Uterus (tissue), 4 donors: ENCODE results near the gene INTS1. TPM values are rescaled to one million over a fixed set of nuclear protein-coding genes. Genes with fewer than 3 reads are reported as not detected.
"Not testable (repeated sequence)": the region's sequence is repeated elsewhere in the genome, so short reads cannot be mapped to it uniquely, and the experiment has no call there.

Experiments used
- DNase-seq, 2 donors: peaks; one replicate each; pipeline ENCODE4 v3.0.0-alpha.2; 2019 to 2020
- H3K27ac ChIP-seq, 2 donors: fragments of 200-600 bp; sonication (generic); 1 replicate in 1 of 2; 2 replicates in 1 of 2; pipeline ENCODE4 v1.5.1; 2016 to 2018
- H3K27me3 ChIP-seq, 2 donors: fragments of 200-600 bp; sonication (generic); one replicate each; pipeline ENCODE4 v1.5.1; 2018 to 2019; ENCODE audit warnings: control low read depth in 1 of 2
- H3K36me3 ChIP-seq, 2 donors: fragments of 200-600 bp; sonication (generic); one replicate each; pipeline ENCODE4 v1.5.1; 2019; ENCODE audit warnings: control low read depth in 1 of 2
- H3K4me1 ChIP-seq, 2 donors: fragments of 200-600 bp; sonication (generic); one replicate each; pipeline ENCODE4 v1.5.1; 2018 to 2019; ENCODE audit warnings: control low read depth in 1 of 2
- H3K4me3 ChIP-seq, 2 donors: fragments of 200-600 bp; sonication (generic); 1 replicate in 1 of 2; 2 replicates in 1 of 2; pipeline ENCODE4 v1.5.1; 2018 to 2019; ENCODE audit warnings: mild to moderate bottlenecking in 1 of 2
- H3K9me3 ChIP-seq, 2 donors: fragments of 200-600 bp; sonication (generic); one replicate each; pipeline ENCODE4 v1.5.1; 2019; ENCODE audit warnings: control low read depth in 1 of 2
- CTCF ChIP-seq, 4 experiments: fragments of 200-600 bp in 2 of 4; fragments of 450-650 bp in 2 of 4; sonication (generic) in 2 of 4; IDR thresholded peaks; one replicate each; pipeline ENCODE4 v1.5.1; 2016 to 2019; ENCODE audit warnings: antibody characterized with exemption in 4 of 4, mild to moderate bottlenecking in 2 of 4, moderate library complexity in 1 of 4
- POLR2A ChIP-seq, 2 donors: fragments of 450-650 bp; IDR thresholded peaks; one replicate each; pipeline ENCODE4 v1.6.1; 2016; ENCODE audit warnings: antibody characterized with exemption in 2 of 2, mild to moderate bottlenecking in 1 of 2, moderate library complexity in 1 of 2
- intact Hi-C: fragments of 100-400 bp; cut with DNase I; formaldehyde crosslinking; loops from one replicate; pipeline ENCODE4 v1.15.1; 2023; ENCODE audit warnings: low total_unique reads
- total RNA-seq, 4 donors: library from RNA; depleted of rRNA in 3 of 4; stranded (reverse); fragments of >200 nt in 3 of 4; gene quantifications; one replicate each; pipeline versions ENCODE4 v1.1.0 to v1.2.4, GENCODE V29; 2014 to 2023
- donor health status: DM: yes; HTN: yes; CAD: no.

INTS1 gene
- total RNA-seq, 4 donors from 2014 or later = 8.2 to 68.9 (median 30.3) TPM

GRCh38 chr7:1516586-1517251 is 12.5 kb upstream of the INTS1 start:
- H3K4me1 ChIP-seq = peaks cover 0 to 4% of the 10 kb centered on the region in 2 donors
- no peaks in the 10 kb centered on the region for H3K9me3 ChIP-seq
- intact Hi-C loops = no loop called here
- DNase-seq = no peak
- H3K4me3 ChIP-seq = no peak overlapping the region
- H3K36me3 ChIP-seq = no peaks in the 10 kb centered on the region
- no peak overlapping the region for H3K27ac ChIP-seq
- TF ChIP-seq CTCF (IDR thresholded peaks at IDR 0.05) = no peak
- TF ChIP-seq POLR2A (IDR thresholded peaks at IDR 0.05) = no peak
- no peaks in the 10 kb centered on the region for H3K27me3 ChIP-seq

- H3K4me3 ChIP-seq, H3K27me3 ChIP-seq, H3K27ac ChIP-seq, intact Hi-C loops, H3K36me3 ChIP-seq, H3K4me1 ChIP-seq, DNase-seq, H3K9me3 ChIP-seq: not testable (repeated sequence)
Observed at GRCh38 chr7:1515509-1515967, 11.3 kb upstream of the INTS1 start.

GRCh38 chr7:1514995-1515401 is 10.8 kb upstream of the INTS1 start:
- no peaks in the 10 kb centered on the region for H3K36me3 ChIP-seq
- no peak for DNase-seq

GRCh38 chr7:1514407-1514806 is 10.2 kb upstream of the INTS1 start:
- TF ChIP-seq POLR2A (IDR thresholded peaks at IDR 0.05) (no peak), CTCF (IDR thresholded peaks at IDR 0.05) (no peak)
- no peaks in the 10 kb centered on the region for H3K36me3 ChIP-seq
- H3K4me3 ChIP-seq = no peak overlapping the region
- no peak for DNase-seq
- peak overlapping the region in 1 of 2 donors; percentile 93 for H3K27ac ChIP-seq
- intact Hi-C loops = no loop called here
- no peaks in the 10 kb centered on the region for H3K27me3 ChIP-seq
- H3K4me1 ChIP-seq = peaks cover 0 to 4% of the 10 kb centered on the region in 2 donors
- H3K9me3 ChIP-seq = no peaks in the 10 kb centered on the region

More at GRCh38 chr7:1514995-1515401, 10.8 kb upstream of the INTS1 start:
- TF ChIP-seq CTCF (IDR thresholded peaks at IDR 0.05) (no peak), POLR2A (IDR thresholded peaks at IDR 0.05) (no peak)
- no peaks in the 10 kb centered on the region for H3K27me3 ChIP-seq
- peaks cover 0 to 4% of the 10 kb centered on the region in 2 donors for H3K4me1 ChIP-seq
- no peak overlapping the region for H3K27ac ChIP-seq
- intact Hi-C loops = no loop called here
- H3K4me3 ChIP-seq = no peak overlapping the region
- H3K9me3 ChIP-seq = no peaks in the 10 kb centered on the region

- Histone ChIP-seq H3K4me3 (no peak overlapping the region), H3K9me3 (no peaks in the 10 kb centered on the region), H3K27ac (peak overlapping the region; percentile 69 to 93), H3K4me1 (peaks cover 0 to 4% of the 10 kb centered on the region in 2 donors), H3K36me3 (no peaks in the 10 kb centered on the region), H3K27me3 (no peaks in the 10 kb centered on the region)
- peak; percentile 41 to 47 for DNase-seq
- intact Hi-C loops = no loop called here
- no peak for TF ChIP-seq CTCF (IDR thresholded peaks at IDR 0.05)
- no peak for TF ChIP-seq POLR2A (IDR thresholded peaks at IDR 0.05)
Observed at GRCh38 chr7:1513657-1514095, 9.5 kb upstream of the INTS1 start.
